Transverse colon (tissue), 3 donors: ENCODE measurements around the gene TNFRSF19.

Experiments used
- CTCF ChIP-seq, 5 experiments: fragments of 200-600 bp in 3 of 5; fragments of 450-650 bp in 2 of 5; sonication (generic) in 3 of 5; IDR thresholded peaks; 1 replicate in 2 of 5; 2 replicates in 3 of 5; pipeline ENCODE4 v1.5.1; 2016 to 2017; ENCODE audit warnings: antibody characterized with exemption in 5 of 5, inconsistent platforms in 3 of 5, mild to moderate bottlenecking in 2 of 5, moderate library complexity in 1 of 5
- EP300 ChIP-seq: sonication (generic); formaldehyde crosslinking; IDR thresholded peaks from one replicate; pipeline ENCODE4 v1.6.1; 2017; ENCODE audit warnings: antibody characterized with exemption, low read depth
- POLR2A ChIP-seq: fragments of 450-650 bp; IDR thresholded peaks from one replicate; pipeline ENCODE4 v1.6.1; 2016; ENCODE audit warnings: antibody characterized with exemption, mild to moderate bottlenecking, moderate library complexity

- TF ChIP-seq CTCF (IDR thresholded peaks at IDR 0.05) (no peak), POLR2A (no peak), EP300 (no peak)
These were observed 61.9 kb downstream of the TNFRSF19 start for GRCh38 chr13:23632048-23632582.
